ENCODE results near the gene SMYD2. TPM values are rescaled to one million over a fixed set of nuclear protein-coding genes. Genes with fewer than 3 reads are reported as not detected.

SMYD2 gene
- total and polyA plus RNA-seq, 2 experiments from 2014 or later = 3.6 to 5.9 TPM

DNA sequence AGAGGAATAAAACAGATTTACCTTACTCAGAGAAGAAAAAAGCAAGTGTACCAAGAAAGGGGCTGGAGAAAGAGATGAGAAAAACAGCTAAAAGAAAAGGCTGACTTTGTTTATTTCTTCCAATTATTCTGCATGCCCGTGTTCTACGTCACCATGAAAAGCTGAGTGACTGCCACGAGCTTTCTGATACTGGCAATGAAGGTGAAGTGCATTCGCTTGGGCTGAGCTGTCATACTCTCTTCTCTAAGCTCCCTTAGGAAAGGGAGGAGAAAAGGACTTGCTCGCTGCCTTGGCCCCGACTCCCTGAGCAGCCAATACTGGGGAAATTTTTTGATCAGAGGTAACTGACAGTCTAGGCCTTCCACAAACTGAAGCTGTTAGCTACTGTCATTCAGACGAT lies 105.4 kb downstream of the SMYD2 start (continued):
- TF ChIP-seq CTCF (conservative IDR thresholded peaks at IDR 0.05; ENCODE audit: low read depth in 2 of 2) (no peak), EZH2phosphoT487 (IDR thresholded peaks at IDR 0.05; ENCODE audit: unreplicated experiment) (no peak), JUNB (IDR thresholded peaks at IDR 0.05; ENCODE audit: unreplicated experiment) (no peak), POLR2AphosphoS5 (IDR thresholded peaks at IDR 0.05; ENCODE audit: low read depth) (no peak), EZH2 (IDR thresholded peaks at IDR 0.05; ENCODE audit: low read depth, unreplicated experiment) (no peak)

Data from GM23338 (cell line).